HK-2 (cell line): Measurements from ENCODE around the gene CETP.
"Not testable (repeated sequence)": the region's sequence is repeated elsewhere in the genome, so short reads cannot be mapped to it uniquely, and the experiment has no call there.

Experiments used
- DNase-seq: peaks from one replicate; pipeline ENCODE4 v3.0.0-alpha.2; 2018; ENCODE audit not compliant: unreplicated experiment

The CETP gene

DNA sequence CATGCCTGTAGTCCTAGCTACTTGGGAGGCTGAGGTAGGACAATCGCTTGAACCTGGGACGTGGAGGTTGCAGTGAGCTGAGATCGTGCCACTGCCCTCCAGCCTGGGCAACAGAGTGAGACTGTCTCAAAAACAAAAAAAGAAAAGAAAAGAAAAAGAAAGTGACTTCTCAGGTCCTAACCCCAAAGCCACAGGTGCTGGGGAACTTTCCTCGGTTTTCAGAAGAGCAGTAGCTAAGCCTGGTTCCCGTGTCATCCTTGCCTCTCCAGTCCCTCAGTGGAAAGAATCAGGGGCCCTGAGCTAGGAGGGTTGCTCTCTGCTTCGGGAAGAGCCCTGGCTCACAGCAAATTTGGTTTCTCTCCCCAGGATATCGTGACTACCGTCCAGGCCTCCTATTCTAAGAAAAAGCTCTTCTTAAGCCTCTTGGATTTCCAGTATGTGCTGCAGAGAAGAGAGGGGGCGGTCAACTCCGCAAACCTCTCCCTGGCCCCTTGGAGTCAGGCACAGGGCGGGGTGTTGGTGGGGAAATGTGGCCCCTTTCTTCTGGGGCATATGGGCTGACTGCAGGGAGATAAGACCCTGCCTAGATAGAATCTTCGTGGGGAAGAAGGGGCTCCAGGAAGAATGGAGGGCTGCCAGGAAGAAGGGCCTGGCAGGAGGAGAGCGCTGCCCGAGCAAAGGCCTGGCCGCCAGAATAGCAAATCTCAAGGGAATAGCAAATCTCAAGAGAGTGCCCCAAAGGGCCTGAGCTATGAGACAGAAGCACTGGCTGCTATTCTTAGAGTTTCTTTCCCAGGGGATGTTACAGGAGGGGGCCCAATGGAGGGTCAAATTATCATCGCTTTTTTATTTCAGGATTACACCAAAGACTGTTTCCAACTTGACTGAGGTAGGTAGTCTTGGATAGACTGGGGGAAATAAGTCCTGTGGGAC lies 19.3 kb downstream of the CETP start:
- DNase-seq: no peak

DNA sequence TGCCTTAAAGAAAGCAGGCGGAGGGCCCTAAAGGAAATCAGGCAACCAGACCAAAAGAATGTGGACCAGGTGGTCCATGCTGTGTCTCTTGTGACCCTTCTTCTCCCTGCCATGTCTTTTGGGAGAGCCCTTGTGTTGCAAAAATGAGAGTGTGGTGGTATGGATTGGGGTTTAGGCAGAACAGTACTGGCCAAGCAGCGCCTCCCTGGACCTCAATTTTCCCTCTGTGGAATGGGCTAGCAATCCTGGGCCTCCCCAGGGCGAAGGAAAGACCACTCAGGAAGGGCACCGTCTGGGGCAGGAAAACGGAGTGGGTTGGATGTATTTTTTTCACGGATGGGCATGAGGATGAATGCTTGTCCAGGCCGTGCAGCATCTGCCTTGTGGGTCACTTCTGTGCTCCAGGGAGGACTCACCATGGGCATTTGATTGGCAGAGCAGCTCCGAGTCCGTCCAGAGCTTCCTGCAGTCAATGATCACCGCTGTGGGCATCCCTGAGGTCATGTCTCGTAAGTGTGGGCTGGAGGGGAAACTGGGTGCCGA lies 20.1 kb downstream of the CETP start:
- DNase-seq: no peak

DNA sequence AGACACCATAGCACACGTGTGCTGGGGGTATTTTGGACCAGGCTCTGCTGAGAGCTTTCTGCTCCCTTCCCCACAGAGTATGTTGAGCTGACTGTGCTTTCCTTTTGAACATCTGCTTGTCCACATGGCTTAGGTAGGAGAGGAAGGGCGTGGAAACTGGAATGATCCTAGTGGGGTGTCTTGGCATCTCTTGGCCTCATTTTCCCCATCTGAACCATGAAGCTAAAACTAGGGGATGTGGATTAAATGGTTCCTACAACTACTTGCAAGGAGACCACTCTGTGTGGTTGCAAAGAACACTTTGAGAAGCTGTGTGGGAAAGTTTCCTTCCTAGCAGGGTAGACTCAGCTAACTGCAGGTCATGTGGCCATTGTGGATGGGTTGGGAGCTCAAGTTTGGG lies 20.9 kb downstream of the CETP start:
- no peak for DNase-seq

DNA sequence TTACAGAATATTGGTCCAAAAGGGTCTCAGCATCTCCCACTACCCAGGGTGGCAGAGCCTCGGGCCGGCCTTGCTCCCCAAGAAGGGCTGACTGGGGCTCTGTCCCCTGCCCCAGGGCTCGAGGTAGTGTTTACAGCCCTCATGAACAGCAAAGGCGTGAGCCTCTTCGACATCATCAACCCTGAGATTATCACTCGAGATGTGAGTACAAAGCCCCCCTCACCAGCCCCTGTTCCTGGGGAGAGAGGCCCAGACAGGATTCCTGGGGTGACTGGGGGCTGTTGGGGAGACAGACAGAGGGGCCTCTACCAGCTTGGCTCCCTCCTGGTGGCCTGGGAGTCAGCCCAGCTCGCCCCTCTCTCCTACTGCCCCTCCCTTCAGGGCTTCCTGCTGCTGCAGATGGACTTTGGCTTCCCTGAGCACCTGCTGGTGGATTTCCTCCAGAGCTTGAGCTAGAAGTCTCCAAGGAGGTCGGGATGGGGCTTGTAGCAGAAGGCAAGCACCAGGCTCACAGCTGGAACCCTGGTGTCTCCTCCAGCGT lies 21.5 kb downstream of the CETP start:
- DNase-seq: no peak

GRCh38 chr16:56984639-56985038 lies 22.9 kb downstream of the CETP start:
- DNase-seq: no peak

DNA sequence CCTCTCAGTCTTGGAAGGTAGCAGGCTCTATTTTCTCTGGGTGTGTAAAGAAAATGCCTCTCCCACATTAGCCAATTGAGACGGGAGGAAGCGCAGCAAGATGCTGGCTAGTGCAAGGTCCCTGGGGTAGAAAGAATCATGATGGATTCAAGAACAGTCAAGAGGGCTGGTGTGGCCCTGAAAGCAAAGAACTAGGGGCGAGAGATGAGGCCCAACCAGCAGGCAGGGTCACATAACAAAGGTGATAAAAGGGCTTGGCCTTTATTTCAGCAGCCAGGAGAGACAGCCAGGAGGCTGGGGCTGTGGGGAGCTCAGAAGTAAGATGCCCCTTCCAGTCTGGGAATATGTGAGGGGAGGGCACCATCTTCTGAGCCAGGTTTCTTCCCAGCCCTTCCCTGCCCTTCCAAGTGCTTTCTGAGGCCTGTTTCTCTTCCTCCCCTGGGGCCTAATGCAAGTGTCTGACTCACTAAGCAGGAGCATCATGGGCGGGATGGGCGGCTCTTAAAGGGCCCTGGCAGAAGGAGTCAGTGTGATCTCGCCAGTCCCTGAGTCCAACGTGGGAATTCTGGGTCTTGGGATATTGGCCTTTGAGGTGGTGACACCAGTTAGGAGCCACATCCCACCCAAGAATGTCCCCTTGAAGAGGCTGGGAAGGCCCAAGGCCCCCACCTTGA lies 23.7 kb downstream of the CETP start:
- peak; percentile 69 for DNase-seq

- DNase-seq: no peak
Measured at GRCh38 chr16:56985962-56986360, 24.2 kb downstream of the CETP start.

GRCh38 chr16:56986361-56986760 lies 24.6 kb downstream of the CETP start:
- DNase-seq: no peak

DNA sequence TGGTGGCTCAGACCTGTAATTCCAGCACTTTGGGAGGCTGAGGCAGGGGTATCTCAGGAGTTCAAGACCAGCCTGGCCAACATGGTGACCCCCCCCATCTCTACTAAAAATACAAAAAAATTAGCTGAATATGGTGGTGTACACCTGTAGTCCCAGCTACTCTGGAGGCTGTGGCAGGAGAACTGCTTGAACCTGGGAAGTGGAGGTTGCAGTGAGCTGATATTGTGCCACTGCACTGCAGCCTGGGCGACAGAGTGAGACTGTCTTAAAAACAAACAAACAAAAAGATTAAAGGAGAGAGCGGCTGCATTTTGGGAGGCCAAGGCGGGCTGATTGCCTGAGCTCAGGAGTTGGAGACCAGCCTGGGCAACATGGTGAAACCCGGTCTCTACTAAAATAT lies 25.2 kb downstream of the CETP start:
- DNase-seq: not testable (repeated sequence)

- DNase-seq: no peak
Measured at GRCh38 chr16:56987692-56988091, 25.9 kb downstream of the CETP start.

DNA sequence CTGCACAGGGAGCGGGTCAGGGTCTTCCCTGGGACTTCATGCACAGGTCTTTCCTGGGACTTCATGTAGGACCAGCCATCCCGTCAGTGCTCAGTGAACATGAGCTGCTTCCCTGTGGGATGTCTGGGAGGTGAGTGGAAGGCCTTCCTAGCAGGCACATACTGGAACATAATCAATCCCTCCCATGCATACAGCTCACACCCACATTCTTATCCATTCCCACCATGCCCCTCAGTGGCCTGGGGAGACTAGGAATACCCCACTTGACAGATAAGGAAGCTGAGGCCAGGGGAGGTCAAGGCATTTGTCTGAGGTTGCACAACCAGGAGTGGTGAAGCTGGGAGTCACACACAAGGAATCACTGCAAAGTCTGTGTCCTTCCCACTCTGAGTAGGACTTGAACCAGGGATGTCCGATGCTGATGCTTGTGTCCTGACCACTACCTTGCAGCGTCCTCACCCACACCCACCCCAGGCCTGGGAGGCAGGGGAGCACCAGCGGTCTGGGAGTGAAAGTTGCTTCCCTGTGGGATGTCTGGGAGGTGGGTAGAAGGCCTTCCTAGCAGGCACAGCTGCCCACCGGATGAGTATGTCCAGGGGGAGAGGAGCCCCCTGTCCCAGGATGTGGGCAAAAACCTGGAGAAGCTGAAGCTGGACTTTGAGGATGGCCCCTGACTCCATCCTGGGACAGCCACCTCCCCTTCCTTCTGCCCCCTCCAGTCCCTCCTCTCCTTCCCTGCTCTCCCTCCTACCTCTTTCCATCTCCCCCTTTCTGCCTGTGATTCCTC lies 26.6 kb downstream of the CETP start:
- DNase-seq: no peak

DNA sequence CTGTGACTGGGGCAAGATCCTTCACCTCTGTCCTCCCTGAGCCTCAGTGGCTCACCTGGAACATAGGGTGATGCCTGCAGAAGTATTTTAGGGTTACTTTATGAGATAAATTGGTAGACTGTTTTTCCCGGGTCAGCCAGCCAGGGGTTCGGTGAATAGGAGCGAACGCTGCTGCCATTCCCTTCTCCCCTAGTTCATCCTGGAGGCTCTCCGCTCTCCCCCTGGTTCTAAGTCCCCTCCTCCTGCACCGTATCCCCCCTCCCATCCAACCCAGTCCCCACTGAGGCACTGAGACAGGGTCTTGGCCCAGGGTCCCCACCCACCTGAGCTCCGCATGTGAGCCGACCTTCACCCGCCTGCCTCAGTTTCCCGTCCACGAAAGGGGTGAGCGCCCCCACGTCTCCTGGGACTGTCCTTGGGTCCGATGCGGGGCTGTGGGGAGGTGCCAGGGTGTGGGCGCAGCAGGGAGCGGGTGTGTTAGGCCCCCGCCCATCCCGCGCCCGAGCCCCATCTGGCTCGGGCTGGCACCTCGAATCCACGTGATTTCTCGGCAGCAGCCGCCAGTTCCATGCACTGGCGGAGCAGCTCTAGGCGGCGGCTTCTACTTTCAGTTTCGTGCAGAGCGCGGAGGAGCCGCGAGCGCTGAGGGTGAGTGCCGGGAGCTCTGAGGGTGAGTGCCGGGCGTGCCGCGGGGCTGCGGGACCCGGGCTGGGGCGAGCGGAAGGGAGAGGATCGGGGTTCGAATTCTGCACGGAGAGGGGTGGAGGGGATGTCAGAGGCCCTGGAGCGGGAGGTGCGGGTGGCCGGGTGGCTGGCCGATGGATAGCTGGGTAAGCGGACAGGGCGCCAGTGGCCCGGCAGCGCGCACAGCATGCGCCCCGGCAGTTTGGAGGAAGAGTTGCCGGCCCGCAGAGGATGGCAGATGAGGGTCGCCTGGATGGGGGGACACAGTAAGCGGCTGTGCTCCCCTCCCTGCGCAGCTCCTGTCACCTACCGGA lies 27.5 kb downstream of the CETP start, which contains the start of gene NLRC5:
NLRC5 (plus strand) TSS at position 610 of the 998 bp plus-strand sequence. CDS start 31,156 bp downstream, outside the sequence.
- DNase-seq: peak; percentile 74

DNA sequence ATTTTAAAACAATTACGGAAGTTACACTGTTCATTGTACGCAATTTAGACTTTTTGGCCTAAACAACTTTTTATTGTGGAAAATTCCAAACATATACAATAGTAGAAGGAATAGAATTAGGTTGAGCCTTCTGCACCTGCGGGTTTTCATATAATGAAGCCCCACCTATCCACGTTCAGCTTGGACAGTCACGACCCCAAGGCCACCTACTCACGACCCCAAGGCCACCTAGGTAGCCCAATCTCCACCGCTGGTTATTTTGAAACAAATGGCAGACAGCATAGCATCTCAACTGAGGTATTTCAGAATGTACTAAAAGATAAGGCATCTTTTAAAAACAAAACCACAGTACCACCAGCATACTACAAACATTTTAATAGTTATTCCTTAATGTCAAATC lies 28.2 kb downstream of the CETP start:
- DNase-seq: no peak

DNA sequence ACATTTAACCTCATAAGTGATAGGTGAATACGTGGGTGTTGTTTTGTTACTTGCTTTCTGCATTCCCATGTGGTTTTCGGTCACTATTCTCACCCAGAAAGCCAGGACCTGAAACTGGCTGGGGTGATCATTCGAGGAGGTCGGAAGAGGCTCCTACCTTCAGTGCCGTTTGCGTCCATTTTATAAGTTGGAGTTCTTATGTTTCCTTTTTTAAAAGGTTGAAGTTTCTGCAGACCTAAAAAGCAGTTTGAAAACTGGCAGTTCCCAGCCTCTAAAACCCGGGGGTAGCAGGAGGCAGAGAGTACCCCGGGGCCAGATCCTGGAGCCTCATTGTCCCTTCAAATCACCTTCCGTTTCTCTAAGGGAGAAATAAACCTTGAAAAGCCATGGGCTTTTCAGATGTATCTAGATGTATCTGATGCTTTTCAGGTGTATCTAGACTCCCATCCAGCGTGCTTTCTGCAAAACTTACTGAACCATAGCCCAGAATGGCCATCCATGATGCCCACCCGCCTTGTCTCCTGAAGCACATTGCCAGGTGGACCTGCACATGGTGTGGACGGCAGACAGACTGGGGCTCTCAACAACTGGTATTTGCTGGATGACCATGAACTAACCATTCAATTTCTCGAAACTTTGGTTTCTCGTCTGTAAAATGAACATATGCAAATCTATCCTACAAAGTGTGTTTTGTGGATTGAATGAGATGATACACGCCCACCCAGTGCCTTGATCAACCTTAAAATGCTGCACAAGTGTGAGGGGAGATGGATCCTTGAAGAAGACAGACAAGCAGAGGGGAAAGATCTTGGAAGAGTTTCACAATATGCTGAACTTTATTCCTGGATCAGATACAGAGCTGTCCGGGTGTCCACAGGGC lies 28.9 kb downstream of the CETP start:
- DNase-seq: no peak

DNA sequence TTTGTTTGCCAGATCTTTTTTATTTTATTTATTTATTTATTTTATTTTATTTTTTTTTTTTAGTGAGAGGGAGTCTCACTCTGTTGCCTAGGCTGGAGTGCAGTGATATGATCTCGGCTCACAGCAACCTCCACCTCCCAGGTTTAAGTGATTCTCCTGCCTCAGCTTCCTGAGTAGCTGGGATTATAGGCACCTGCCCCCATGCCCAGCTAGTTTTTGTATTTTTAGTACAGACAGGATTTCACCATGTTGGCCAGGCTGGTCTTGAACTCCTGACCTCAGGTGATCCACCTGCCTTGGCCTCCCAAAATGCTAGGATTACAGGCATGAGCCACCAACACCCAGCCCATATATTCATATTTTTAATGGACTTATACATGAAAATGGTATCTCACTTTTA lies 30.7 kb downstream of the CETP start:
- DNase-seq: not testable (repeated sequence)

- no peak for DNase-seq
Measured at GRCh38 chr16:56993204-56993603, 31.5 kb downstream of the CETP start.

DNA sequence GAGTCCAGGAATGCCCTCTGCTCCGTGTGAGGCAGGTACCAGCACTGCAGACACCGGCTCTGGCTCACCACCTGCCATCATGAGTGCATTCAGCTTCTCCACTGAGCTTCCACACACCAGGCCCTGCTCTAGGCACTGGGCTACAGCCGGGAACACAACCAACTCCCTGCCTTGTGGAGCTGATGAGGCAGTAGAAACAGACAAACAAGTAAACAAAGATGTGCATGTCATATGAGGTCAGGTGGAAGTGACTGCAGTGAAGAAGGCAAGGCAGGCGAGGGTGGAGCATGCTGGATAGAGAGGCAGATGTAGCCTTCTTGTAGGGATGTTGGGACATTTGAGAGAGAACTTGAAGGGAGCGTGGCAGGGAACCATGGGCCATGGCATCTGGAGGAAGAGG lies 32.6 kb downstream of the CETP start:
- no peak for DNase-seq

DNA sequence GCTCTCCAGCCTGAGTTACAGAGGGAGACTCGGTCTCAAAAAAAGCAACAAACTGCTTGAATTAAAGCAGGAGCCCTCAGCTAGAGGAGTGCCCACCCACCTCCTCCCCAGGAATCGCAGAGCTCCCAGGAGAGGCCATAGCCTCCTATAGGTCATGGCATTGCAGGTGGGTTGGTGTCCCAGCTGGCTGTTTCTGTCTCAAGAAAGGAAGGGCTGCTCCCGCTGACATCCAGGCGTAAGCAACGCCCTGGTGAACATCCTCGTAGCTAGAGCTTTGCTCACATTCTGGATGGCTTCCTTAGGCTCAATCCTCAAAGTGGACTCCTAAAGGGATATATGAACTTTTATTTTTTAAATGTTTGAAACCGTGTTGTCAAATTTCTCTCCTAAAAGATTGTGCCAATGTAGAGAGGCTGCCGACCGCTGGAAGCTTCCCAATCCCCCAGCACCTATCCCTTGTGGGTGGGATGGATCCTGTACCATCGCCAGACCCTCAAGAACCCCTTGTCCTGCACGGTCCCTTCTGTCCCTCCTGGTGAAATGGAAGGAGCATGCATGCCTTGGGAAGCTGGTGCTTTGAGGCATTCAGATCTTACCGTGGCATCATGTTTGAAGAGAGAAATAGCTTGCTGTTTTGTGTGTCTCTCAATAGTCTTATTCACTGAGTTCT lies 33.5 kb downstream of the CETP start:
- DNase-seq: no peak

- DNase-seq: no peak
Measured at GRCh38 chr16:56997264-56997663, 35.5 kb downstream of the CETP start.
